Lower lobe of right lung (tissue), 2 donors: ENCODE measurements around the gene OLFML3. TPM values are rescaled to one million over a fixed set of nuclear protein-coding genes. Genes with fewer than 3 reads are reported as not detected.
A peak's percentile ranks its signal among the peaks of the same experiment; 100 is the strongest.

ENCODE experiments used
- ATAC-seq, 2 donors: fragments of 200-7000 bp; cut with Tn5 transposase; one replicate each; pipeline ENCODE4 v1.9.1; 2020 to 2022; ENCODE audit warnings: mild to moderate bottlenecking in 2 of 2, moderate library complexity in 2 of 2
- DNase-seq: peaks from one replicate; pipeline ENCODE4 v3.0.0-alpha.2; 2020
- H3K27ac ChIP-seq: fragments of 200-600 bp; one replicate; pipeline ENCODE4 v1.8.0; 2022
- H3K27me3 ChIP-seq: fragments of 200-600 bp; one replicate; pipeline ENCODE4 v1.8.0; 2022; ENCODE audit warnings: low read depth
- H3K36me3 ChIP-seq: fragments of 200-600 bp; one replicate; pipeline ENCODE4 v1.8.0; 2022; ENCODE audit warnings: mild to moderate bottlenecking
- H3K4me1 ChIP-seq: fragments of 200-600 bp; one replicate; pipeline ENCODE4 v1.8.0; 2022
- H3K4me3 ChIP-seq: fragments of 200-600 bp; one replicate; pipeline ENCODE4 v1.8.0; 2022; ENCODE audit warnings: mild to moderate bottlenecking
- H3K9me3 ChIP-seq: fragments of 200-600 bp; one replicate; pipeline ENCODE4 v1.8.0; 2022
- intact Hi-C: fragments of 100-400 bp; cut with DNase I; formaldehyde crosslinking; loops from one replicate; pipeline ENCODE4 v1.11.0; 2022
- total RNA-seq: library from RNA; stranded (reverse); fragmentation: NEBNext Ultra II Directional; extraction: Animal tissue kit (Norgen Biotek cat#: 25700); gene quantifications from one replicate; pipeline ENCODE4 v1.2.1, GENCODE V29; 2021
- TF ChIP-seq, protein P1 (sequence below): fragments of 200-600 bp; IDR thresholded peaks from one replicate; pipeline ENCODE4 v1.8.0; 2022; ENCODE audit warnings: antibody characterized with exemption, mild to moderate bottlenecking
- donor health status: DM: no; HTN: yes; CAD: no; lungs with severe emphysema.

Gene OLFML3
- total RNA-seq, 1 donor from 2014 or later = 38.9 TPM

DNA sequence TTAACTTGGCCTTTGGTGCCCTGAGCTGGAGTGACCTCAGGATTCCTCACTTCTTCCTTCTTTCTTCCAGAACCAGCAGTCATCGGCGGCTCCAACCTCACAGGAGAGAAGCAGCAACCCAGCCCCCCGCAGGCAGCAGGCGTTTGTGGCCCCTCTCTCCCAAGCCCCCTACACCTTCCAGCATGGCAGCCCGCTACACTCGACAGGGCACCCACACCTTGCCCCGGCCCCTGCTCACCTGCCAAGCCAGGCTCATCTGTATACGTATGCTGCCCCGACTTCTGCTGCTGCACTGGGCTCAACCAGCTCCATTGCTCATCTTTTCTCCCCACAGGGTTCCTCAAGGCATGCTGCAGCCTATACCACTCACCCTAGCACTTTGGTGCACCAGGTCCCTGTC is 6.3 kb upstream of the OLFML3 start:
- Histone ChIP-seq H3K4me3 (no peak overlapping the region), H3K9me3 (no peaks in the 10 kb centered on the region), H3K4me1 (peaks cover 27% of the 10 kb centered on the region), H3K27me3 (no peaks in the 10 kb centered on the region), H3K27ac (no peak overlapping the region), H3K36me3 (peaks cover 72% of the 10 kb centered on the region)
- TF ChIP-seq, protein P1, sequence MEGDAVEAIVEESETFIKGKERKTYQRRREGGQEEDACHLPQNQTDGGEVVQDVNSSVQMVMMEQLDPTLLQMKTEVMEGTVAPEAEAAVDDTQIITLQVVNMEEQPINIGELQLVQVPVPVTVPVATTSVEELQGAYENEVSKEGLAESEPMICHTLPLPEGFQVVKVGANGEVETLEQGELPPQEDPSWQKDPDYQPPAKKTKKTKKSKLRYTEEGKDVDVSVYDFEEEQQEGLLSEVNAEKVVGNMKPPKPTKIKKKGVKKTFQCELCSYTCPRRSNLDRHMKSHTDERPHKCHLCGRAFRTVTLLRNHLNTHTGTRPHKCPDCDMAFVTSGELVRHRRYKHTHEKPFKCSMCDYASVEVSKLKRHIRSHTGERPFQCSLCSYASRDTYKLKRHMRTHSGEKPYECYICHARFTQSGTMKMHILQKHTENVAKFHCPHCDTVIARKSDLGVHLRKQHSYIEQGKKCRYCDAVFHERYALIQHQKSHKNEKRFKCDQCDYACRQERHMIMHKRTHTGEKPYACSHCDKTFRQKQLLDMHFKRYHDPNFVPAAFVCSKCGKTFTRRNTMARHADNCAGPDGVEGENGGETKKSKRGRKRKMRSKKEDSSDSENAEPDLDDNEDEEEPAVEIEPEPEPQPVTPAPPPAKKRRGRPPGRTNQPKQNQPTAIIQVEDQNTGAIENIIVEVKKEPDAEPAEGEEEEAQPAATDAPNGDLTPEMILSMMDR = no peak
- intact Hi-C loops = loop anchor here (10.0 kb wide), 1 partner anchor 312 kb away; no protein-coding TSS in a partner anchor
- DNase-seq = no peak
- peak in 1 of 2 donors; percentile 14 for ATAC-seq

DNA sequence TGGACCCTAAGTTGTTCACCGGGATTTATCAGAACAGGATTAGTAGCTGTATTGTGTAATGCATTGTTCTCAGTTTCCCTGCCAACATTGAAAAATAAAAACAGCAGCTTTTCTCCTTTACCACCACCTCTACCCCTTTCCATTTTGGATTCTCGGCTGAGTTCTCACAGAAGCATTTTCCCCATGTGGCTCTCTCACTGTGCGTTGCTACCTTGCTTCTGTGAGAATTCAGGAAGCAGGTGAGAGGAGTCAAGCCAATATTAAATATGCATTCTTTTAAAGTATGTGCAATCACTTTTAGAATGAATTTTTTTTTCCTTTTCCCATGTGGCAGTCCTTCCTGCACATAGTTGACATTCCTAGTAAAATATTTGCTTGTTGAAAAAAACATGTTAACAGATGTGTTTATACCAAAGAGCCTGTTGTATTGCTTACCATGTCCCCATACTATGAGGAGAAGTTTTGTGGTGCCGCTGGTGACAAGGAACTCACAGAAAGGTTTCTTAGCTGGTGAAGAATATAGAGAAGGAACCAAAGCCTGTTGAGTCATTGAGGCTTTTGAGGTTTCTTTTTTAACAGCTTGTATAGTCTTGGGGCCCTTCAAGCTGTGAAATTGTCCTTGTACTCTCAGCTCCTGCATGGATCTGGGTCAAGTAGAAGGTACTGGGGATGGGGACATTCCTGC is 3.9 kb upstream of the OLFML3 start:
- no peaks in the 10 kb centered on the region for H3K9me3 ChIP-seq
- peak overlapping the region; percentile 27 for H3K27ac ChIP-seq
- peaks cover 48% of the 10 kb centered on the region for H3K36me3 ChIP-seq
- no peak for DNase-seq
- TF ChIP-seq, protein P1 = no peak
- no peaks in the 10 kb centered on the region for H3K27me3 ChIP-seq
- H3K4me1 ChIP-seq = peaks cover 42% of the 10 kb centered on the region
- ATAC-seq = peak in 1 of 2 donors; percentile 26
- no peak overlapping the region for H3K4me3 ChIP-seq
- intact Hi-C loops = loop anchor here (10.0 kb wide), 1 partner anchor 309 kb away; no protein-coding TSS in a partner anchor

DNA sequence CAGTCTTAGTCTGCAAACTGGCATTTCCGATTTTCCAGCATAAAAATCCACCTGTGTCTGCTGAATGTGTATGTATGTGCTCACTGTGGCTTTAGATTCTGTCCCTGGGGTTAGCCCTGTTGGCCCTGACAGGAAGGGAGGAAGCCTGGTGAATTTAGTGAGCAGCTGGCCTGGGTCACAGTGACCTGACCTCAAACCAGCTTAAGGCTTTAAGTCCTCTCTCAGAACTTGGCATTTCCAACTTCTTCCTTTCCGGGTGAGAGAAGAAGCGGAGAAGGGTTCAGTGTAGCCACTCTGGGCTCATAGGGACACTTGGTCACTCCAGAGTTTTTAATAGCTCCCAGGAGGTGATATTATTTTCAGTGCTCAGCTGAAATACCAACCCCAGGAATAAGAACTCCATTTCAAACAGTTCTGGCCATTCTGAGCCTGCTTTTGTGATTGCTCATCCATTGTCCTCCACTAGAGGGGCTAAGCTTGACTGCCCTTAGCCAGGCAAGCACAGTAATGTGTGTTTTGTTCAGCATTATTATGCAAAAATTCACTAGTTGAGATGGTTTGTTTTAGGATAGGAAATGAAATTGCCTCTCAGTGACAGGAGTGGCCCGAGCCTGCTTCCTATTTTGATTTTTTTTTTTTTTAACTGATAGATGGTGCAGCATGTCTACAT is 2.5 kb upstream of the OLFML3 start:
- no peak for DNase-seq
- no peaks in the 10 kb centered on the region for H3K27me3 ChIP-seq
- no peak overlapping the region for H3K4me3 ChIP-seq
- intact Hi-C loops = loop anchor here (10.0 kb wide), 1 partner anchor 308 kb away; no protein-coding TSS in a partner anchor
- TF ChIP-seq, protein P1 = peak; percentile 39
- H3K4me1 ChIP-seq = peaks cover 42% of the 10 kb centered on the region
- no peaks in the 10 kb centered on the region for H3K9me3 ChIP-seq
- ATAC-seq = no peak
- H3K36me3 ChIP-seq = peaks cover 34% of the 10 kb centered on the region
- peak overlapping the region; percentile 27 for H3K27ac ChIP-seq

DNA sequence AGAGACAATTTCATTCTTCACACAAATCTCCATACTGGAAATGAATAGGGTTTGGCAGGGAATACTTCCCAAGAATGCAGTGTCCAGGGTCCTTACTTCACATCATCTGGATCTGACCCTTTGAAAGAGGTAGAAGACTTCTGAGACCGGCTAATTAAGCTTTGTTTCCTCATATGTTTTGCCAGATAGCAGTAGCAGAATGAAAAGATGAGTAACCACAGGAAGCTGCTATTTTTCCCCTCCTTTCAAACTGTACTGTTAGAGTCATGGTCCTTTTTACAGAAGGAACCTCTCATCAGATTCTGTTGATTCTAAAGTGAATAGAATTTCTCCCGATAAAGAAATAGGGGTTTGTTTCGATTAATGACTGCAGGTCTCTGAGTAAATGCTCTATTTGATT is 1.4 kb upstream of the OLFML3 start:
- intact Hi-C loops = loop anchor here (10.0 kb wide), 1 partner anchor 307 kb away; no protein-coding TSS in a partner anchor
- H3K4me1 ChIP-seq = peaks cover 52% of the 10 kb centered on the region

DNA sequence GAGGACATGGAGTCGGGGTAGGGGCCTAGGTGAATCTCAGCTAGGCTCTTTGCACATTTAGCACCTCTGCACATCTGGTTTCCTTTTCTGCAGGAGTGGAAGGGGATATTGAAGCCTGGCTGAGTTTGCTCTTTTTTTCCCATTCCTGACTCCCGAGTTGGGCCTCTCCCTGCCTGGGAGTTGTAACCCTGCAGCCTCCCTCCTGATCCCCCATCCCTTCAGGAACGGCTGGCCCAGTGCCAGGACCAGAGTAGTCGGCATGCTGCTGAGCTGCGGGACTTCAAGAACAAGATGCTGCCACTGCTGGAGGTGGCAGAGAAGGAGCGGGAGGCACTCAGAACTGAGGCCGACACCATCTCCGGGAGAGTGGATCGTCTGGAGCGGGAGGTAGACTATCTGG is 836 bp downstream of the OLFML3 start:
- DNase-seq (no peak), ATAC-seq (no peak)
- Histone ChIP-seq H3K4me1 (peaks cover 67% of the 10 kb centered on the region), H3K36me3 (peaks cover 3% of the 10 kb centered on the region), H3K27ac (peak overlapping the region; percentile 65), H3K27me3 (no peaks in the 10 kb centered on the region), H3K9me3 (no peaks in the 10 kb centered on the region), H3K4me3 (peak overlapping the region; percentile 45)
- TF ChIP-seq, protein P1 = no peak
- intact Hi-C loops = no loop called here

More for the DNA sequence above, 1.4 kb upstream of the OLFML3 start:
- no peaks in the 10 kb centered on the region for H3K27me3 ChIP-seq
- H3K36me3 ChIP-seq = peaks cover 23% of the 10 kb centered on the region
- H3K4me3 ChIP-seq = no peak overlapping the region
- DNase-seq = no peak
- H3K9me3 ChIP-seq = no peaks in the 10 kb centered on the region
- TF ChIP-seq, protein P1 = no peak
- no peak overlapping the region for H3K27ac ChIP-seq
- no peak for ATAC-seq
